HG03159 (cell line): ENCODE results near the gene KCNJ15.
"Not testable (repeated sequence)": the region's sequence is repeated elsewhere in the genome, so short reads cannot be mapped to it uniquely, and the experiment has no call there.

Source experiments
- ATAC-seq: cut with Tn5 transposase; IDR thresholded peaks from one replicate; pipeline ENCODE4 v1.9.1; 2021; ENCODE audit warnings: mild to moderate bottlenecking, moderate library complexity; ENCODE audit not compliant: unreplicated experiment

KCNJ15 gene

GRCh38 chr21:38244407-38244787, 12.4 kb upstream of the KCNJ15 start:
- ATAC-seq: no peak

GRCh38 chr21:38244885-38245869, 11.6 kb upstream of the KCNJ15 start:
- peak; percentile 74 for ATAC-seq

GRCh38 chr21:38246511-38246910, 10.3 kb upstream of the KCNJ15 start:
- no peak for ATAC-seq

GRCh38 chr21:38247054-38247453, 9.7 kb upstream of the KCNJ15 start:
- ATAC-seq: not testable (repeated sequence)

GRCh38 chr21:38247738-38248510, 8.9 kb upstream of the KCNJ15 start:
- ATAC-seq: no peak

- ATAC-seq: peak; percentile 66
Observed at GRCh38 chr21:38249256-38249655, 7.5 kb upstream of the KCNJ15 start.

GRCh38 chr21:38249696-38250278, 7.0 kb upstream of the KCNJ15 start:
- no peak for ATAC-seq

- no peak for ATAC-seq
Observed at GRCh38 chr21:38250991-38251418, 5.8 kb upstream of the KCNJ15 start.

- no peak for ATAC-seq
Observed at GRCh38 chr21:38254970-38255369, 1.8 kb upstream of the KCNJ15 start.

- ATAC-seq: no peak
Observed at GRCh38 chr21:38255571-38256117, 1.1 kb upstream of the KCNJ15 start.

GRCh38 chr21:38257667-38258066, 876 bp downstream of the KCNJ15 start:
- ATAC-seq: no peak

GRCh38 chr21:38258521-38259485, 2.0 kb downstream of the KCNJ15 start:
- ATAC-seq: no peak

- no peak for ATAC-seq
Observed at GRCh38 chr21:38259665-38260064, 2.9 kb downstream of the KCNJ15 start.

- no peak for ATAC-seq
Observed at GRCh38 chr21:38260426-38260825, 3.6 kb downstream of the KCNJ15 start.

GRCh38 chr21:38261851-38262250, 5.1 kb downstream of the KCNJ15 start:
- no peak for ATAC-seq

GRCh38 chr21:38263493-38263892, 6.7 kb downstream of the KCNJ15 start:
- ATAC-seq: no peak

GRCh38 chr21:38264571-38264970, 7.8 kb downstream of the KCNJ15 start:
- no peak for ATAC-seq

- no peak for ATAC-seq
Observed at GRCh38 chr21:38265166-38265565, 8.4 kb downstream of the KCNJ15 start.

GRCh38 chr21:38266732-38267131, 9.9 kb downstream of the KCNJ15 start:
- no peak for ATAC-seq
